Trophoblast cell (in vitro differentiated cells and primary cell): ENCODE measurements around the gene RSPO3.

Experiments
- DNase-seq, 2 donors: peaks; one replicate each; pipeline ENCODE4 v3.0.0-alpha.2; 2016
- H2AFZ ChIP-seq: 2 replicates; pipeline ENCODE4 v1.6.1; 2013; ENCODE audit warnings: low read length, moderate library complexity, mild to moderate bottlenecking; ENCODE audit not compliant: insufficient read depth, poor library complexity
- H2AK5ac ChIP-seq: 2 replicates; pipeline ENCODE4 v1.6.1; 2013; ENCODE audit warnings: mild to moderate bottlenecking, low read length
- H2BK120ac ChIP-seq: 2 replicates; pipeline ENCODE4 v1.6.1; 2013; ENCODE audit warnings: low read length, mild to moderate bottlenecking, moderate library complexity; ENCODE audit not compliant: insufficient read depth, poor library complexity
- H2BK12ac ChIP-seq: 2 replicates; pipeline ENCODE4 v1.6.1; 2013; ENCODE audit warnings: mild to moderate bottlenecking, low read length, moderate library complexity
- H2BK5ac ChIP-seq: 2 replicates; pipeline ENCODE4 v1.6.1; 2013; ENCODE audit warnings: low read length, low read depth, moderate library complexity, mild to moderate bottlenecking; ENCODE audit not compliant: poor library complexity
- H3K14ac ChIP-seq: 2 replicates; pipeline ENCODE4 v1.6.1; 2013; ENCODE audit warnings: mild to moderate bottlenecking, low read length
- H3K18ac ChIP-seq: 2 replicates; pipeline ENCODE4 v1.6.1; 2013; ENCODE audit warnings: mild to moderate bottlenecking, low read length
- H3K23ac ChIP-seq: 2 replicates; pipeline ENCODE4 v1.6.1; 2013; ENCODE audit warnings: low read length
- H3K27ac ChIP-seq: 2 replicates; pipeline ENCODE4 v1.5.1; 2013; ENCODE audit warnings: low read depth, mild to moderate bottlenecking, inconsistent platforms, low read length, moderate library complexity
- H3K27me3 ChIP-seq: 2 replicates; pipeline ENCODE4 v1.6.1; 2013; ENCODE audit warnings: inconsistent platforms, mild to moderate bottlenecking, low read length, moderate library complexity; ENCODE audit not compliant: insufficient read depth
- H3K36me3 ChIP-seq, 2 experiments: 1 replicate in 1 of 2; 2 replicates in 1 of 2; pipeline ENCODE4 v1.6.1; 2013; ENCODE audit warnings: low read length in 2 of 2, mild to moderate bottlenecking in 2 of 2, moderate library complexity in 1 of 2; ENCODE audit not compliant: insufficient read depth in 2 of 2, control insufficient read depth in 1 of 2
- H3K4ac ChIP-seq: 2 replicates; pipeline ENCODE4 v1.6.1; 2013; ENCODE audit warnings: low read depth, mild to moderate bottlenecking, low read length, moderate library complexity
- H3K4me1 ChIP-seq, 2 experiments: 1 replicate in 1 of 2; 2 replicates in 1 of 2; pipeline ENCODE4 v1.6.1; 2013; ENCODE audit warnings: low read length in 2 of 2, mild to moderate bottlenecking in 2 of 2, moderate library complexity in 1 of 2; ENCODE audit not compliant: insufficient read depth in 2 of 2, control insufficient read depth in 1 of 2
- H3K4me2 ChIP-seq: 2 replicates; pipeline ENCODE4 v1.6.1; 2013; ENCODE audit warnings: inconsistent platforms, mild to moderate bottlenecking, low read length, moderate library complexity
- H3K4me3 ChIP-seq: 2 replicates; pipeline ENCODE4 v1.5.1; 2013; ENCODE audit warnings: mild to moderate bottlenecking, low read depth, low read length, inconsistent platforms
- H3K79me1 ChIP-seq: one replicate; pipeline ENCODE4 v1.6.1; 2013; ENCODE audit warnings: low read length
- H3K79me2 ChIP-seq: 2 replicates; pipeline ENCODE4 v1.6.1; 2013; ENCODE audit warnings: low read length, mild to moderate bottlenecking; ENCODE audit not compliant: control insufficient read depth, insufficient read depth, poor library complexity
- H3K9ac ChIP-seq: 2 replicates; pipeline ENCODE4 v1.6.1; 2013; ENCODE audit warnings: mild to moderate bottlenecking, low read length
- H3K9me3 ChIP-seq: 2 replicates; pipeline ENCODE4 v1.6.1; 2013; ENCODE audit warnings: low read depth, mild to moderate bottlenecking, control low read depth, inconsistent platforms, low read length; ENCODE audit not compliant: insufficient read depth
- H4K12ac ChIP-seq: 2 replicates; pipeline ENCODE4 v1.6.1; 2013; ENCODE audit warnings: low read depth, mild to moderate bottlenecking, low read length, moderate library complexity
- H4K8ac ChIP-seq: 2 replicates; pipeline ENCODE4 v1.6.1; 2013; ENCODE audit warnings: low read depth, mild to moderate bottlenecking, low read length, moderate library complexity
- H4K91ac ChIP-seq: one replicate; pipeline ENCODE4 v1.6.1; 2013; ENCODE audit warnings: low read depth, mild to moderate bottlenecking, low read length, moderate library complexity
- WGBS: extraction: QIAGEN DNeasy Blood & Tissue Kit; methylation state at CpG from one replicate; pipeline ENCODE4 v1.1.7; 2013; ENCODE audit warnings: missing lambda C conversion rate; ENCODE audit not compliant: insufficient read length, insufficient coverage; ENCODE audit errors: extremely low coverage; 5-methylcytosine and 5-hydroxymethylcytosine counted together

RSPO3 gene

DNA sequence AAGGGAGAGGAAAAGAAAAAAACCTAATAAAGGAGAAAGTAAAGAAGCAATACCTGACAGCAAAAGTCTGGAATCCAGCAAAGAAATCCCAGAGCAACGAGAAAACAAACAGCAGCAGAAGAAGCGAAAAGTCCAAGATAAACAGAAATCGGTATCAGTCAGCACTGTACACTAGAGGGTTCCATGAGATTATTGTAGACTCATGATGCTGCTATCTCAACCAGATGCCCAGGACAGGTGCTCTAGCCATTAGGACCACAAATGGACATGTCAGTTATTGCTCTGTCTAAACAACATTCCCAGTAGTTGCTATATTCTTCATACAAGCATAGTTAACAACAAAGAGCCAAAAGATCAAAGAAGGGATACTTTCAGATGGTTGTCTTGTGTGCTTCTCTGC is 77.4 kb downstream of the RSPO3 start:
- Histone ChIP-seq H3K9ac (no peak overlapping the region), H2BK12ac (no peak overlapping the region), H4K8ac (no peak overlapping the region), H3K79me2 (no peaks in the 10 kb centered on the region), H3K14ac (no peak overlapping the region), H2AK5ac (no peak overlapping the region), H2BK120ac (no peak overlapping the region), H3K4me3 (no peak overlapping the region), H2AFZ (no peak overlapping the region), H3K27me3 (no peaks in the 10 kb centered on the region), H3K36me3 (no peaks in the 10 kb centered on the region), H3K4me1 (no peaks in the 10 kb centered on the region), H3K23ac (no peak overlapping the region), H3K4ac (no peak overlapping the region), H3K18ac (no peak overlapping the region), H3K9me3 (no peaks in the 10 kb centered on the region), H4K12ac (no peak overlapping the region), H2BK5ac (no peak overlapping the region), H4K91ac (no peak overlapping the region), H3K4me2 (no peak overlapping the region), H3K79me1 (no peaks in the 10 kb centered on the region), H3K27ac (no peak overlapping the region)
- WGBS: no CpG with 5 or more reads among the region's 3 CpGs
- no peak for DNase-seq

DNA sequence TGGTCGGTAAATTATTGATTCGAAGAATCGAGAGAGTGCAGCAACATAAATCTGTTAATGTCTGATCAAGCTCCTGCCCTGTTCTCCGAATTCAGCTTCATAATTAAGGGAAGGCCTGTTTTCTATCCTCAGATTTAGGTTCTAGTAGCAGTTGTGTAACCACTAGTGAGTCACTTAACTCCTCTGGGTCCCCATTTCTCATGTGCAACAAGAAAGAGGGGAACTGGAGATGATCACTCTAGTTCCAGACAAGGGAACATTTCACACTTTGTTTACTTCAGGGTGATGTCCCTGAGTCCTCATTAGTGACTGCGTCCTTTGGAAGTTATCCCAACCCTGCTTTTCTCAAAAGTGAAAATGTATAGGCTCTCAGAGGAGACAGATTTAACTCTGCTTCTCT is 80.1 kb downstream of the RSPO3 start:
- no peak overlapping the region for H4K12ac ChIP-seq
- no peak overlapping the region for H2BK5ac ChIP-seq
- DNase-seq: peak in 1 of 2 donors; percentile 16
- no peak overlapping the region for H3K4me3 ChIP-seq
- no peak overlapping the region for H4K8ac ChIP-seq
- no peak overlapping the region for H3K27ac ChIP-seq
- H3K4ac ChIP-seq: no peak overlapping the region
- no peak overlapping the region for H3K14ac ChIP-seq
- no peaks in the 10 kb centered on the region for H3K9me3 ChIP-seq
- H3K79me2 ChIP-seq: no peaks in the 10 kb centered on the region
- no peak overlapping the region for H2AFZ ChIP-seq
- H3K4me2 ChIP-seq: no peak overlapping the region
- no peaks in the 10 kb centered on the region for H3K79me1 ChIP-seq
- WGBS: no CpG with 5 or more reads among the region's 5 CpGs
- H2BK12ac ChIP-seq: no peak overlapping the region
- H3K27me3 ChIP-seq: no peaks in the 10 kb centered on the region
- no peaks in the 10 kb centered on the region for H3K36me3 ChIP-seq
- no peaks in the 10 kb centered on the region for H3K4me1 ChIP-seq
- no peak overlapping the region for H2AK5ac ChIP-seq
- H3K18ac ChIP-seq: no peak overlapping the region
- H3K9ac ChIP-seq: no peak overlapping the region
- H3K23ac ChIP-seq: no peak overlapping the region
- no peak overlapping the region for H4K91ac ChIP-seq
- H2BK120ac ChIP-seq: no peak overlapping the region

DNA sequence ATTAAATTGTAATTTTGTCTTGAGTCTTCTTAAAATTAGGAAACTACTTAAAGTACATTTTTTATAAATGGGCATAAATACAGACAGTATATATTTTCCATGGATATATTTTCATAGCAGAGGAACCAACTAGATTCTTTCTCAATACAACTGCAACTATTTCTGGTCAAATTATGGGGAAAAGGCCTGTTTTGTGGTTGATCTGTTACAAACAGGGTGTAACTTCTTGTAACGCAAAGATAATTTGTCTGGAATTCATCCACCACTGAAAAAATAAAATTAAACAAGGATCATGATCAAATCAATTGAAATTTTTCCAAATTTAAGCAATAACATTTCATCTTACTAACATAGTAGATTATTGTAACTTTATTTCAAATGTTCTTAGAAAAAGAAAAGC is 81.0 kb downstream of the RSPO3 start:
- no peaks in the 10 kb centered on the region for H3K79me2 ChIP-seq
- no peak overlapping the region for H3K4me2 ChIP-seq
- H3K4me1 ChIP-seq: no peaks in the 10 kb centered on the region
- H3K9ac ChIP-seq: no peak overlapping the region
- H3K18ac ChIP-seq: no peak overlapping the region
- H2BK120ac ChIP-seq: no peak overlapping the region
- no peak overlapping the region for H4K91ac ChIP-seq
- no peaks in the 10 kb centered on the region for H3K36me3 ChIP-seq
- H3K23ac ChIP-seq: no peak overlapping the region
- no peak overlapping the region for H2AFZ ChIP-seq
- no peak overlapping the region for H2AK5ac ChIP-seq
- H3K79me1 ChIP-seq: no peaks in the 10 kb centered on the region
- no peak overlapping the region for H3K27ac ChIP-seq
- no peak for DNase-seq
- no peaks in the 10 kb centered on the region for H3K27me3 ChIP-seq
- no peak overlapping the region for H2BK12ac ChIP-seq
- H3K14ac ChIP-seq: no peak overlapping the region
- no peak overlapping the region for H3K4me3 ChIP-seq
- H3K9me3 ChIP-seq: no peaks in the 10 kb centered on the region
- H3K4ac ChIP-seq: no peak overlapping the region
- H4K8ac ChIP-seq: no peak overlapping the region
- WGBS: no CpG with 5 or more reads among the region's 1 CpG
- no peak overlapping the region for H2BK5ac ChIP-seq
- no peak overlapping the region for H4K12ac ChIP-seq

DNA sequence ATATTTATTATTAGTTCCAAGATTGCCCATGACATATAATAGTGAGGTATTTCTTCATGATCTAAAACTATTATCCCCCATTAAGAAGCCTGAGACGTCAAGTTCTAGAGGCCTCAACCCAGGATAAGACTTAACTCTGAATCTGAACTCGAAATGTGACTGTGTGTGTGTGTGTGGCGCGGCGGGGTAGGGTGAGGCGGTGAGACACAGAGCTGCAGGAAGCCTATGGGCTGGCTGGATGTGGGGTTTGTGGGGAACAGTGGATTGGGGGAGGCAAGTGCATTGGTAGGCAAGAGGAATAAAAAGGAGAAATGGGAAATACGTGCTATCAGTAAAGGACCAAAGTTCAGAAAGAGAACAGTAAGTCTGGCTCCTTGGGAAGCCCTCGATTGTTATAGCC is 81.6 kb downstream of the RSPO3 start:
- no peak overlapping the region for H2BK120ac ChIP-seq
- no peak overlapping the region for H2AK5ac ChIP-seq
- H3K18ac ChIP-seq: no peak overlapping the region
- no peaks in the 10 kb centered on the region for H3K27me3 ChIP-seq
- WGBS: no CpG with 5 or more reads among the region's 8 CpGs
- no peak overlapping the region for H3K23ac ChIP-seq
- H3K36me3 ChIP-seq: no peaks in the 10 kb centered on the region
- H3K4ac ChIP-seq: no peak overlapping the region
- no peaks in the 10 kb centered on the region for H3K4me1 ChIP-seq
- H3K9me3 ChIP-seq: no peaks in the 10 kb centered on the region
- no peak for DNase-seq
- no peak overlapping the region for H2BK12ac ChIP-seq
- H2BK5ac ChIP-seq: no peak overlapping the region
- no peak overlapping the region for H3K14ac ChIP-seq
- no peak overlapping the region for H4K8ac ChIP-seq
- no peaks in the 10 kb centered on the region for H3K79me2 ChIP-seq
- H3K27ac ChIP-seq: no peak overlapping the region
- H3K4me2 ChIP-seq: no peak overlapping the region
- H2AFZ ChIP-seq: no peak overlapping the region
- H3K4me3 ChIP-seq: no peak overlapping the region
- H3K9ac ChIP-seq: no peak overlapping the region
- no peak overlapping the region for H4K91ac ChIP-seq
- H4K12ac ChIP-seq: no peak overlapping the region
- no peaks in the 10 kb centered on the region for H3K79me1 ChIP-seq
